Measurements from ENCODE around the gene TRPT1. TPM values are rescaled to one million over a fixed set of nuclear protein-coding genes. Genes with fewer than 3 reads are reported as not detected.

Gene TRPT1
- total and polyA plus RNA-seq, 9 of the 15 experiments (the other 6 are each of a cell fraction or from before 2014, with no cell fraction given), result 4.6 to 41.7 (median 23.1) TPM

DNA sequence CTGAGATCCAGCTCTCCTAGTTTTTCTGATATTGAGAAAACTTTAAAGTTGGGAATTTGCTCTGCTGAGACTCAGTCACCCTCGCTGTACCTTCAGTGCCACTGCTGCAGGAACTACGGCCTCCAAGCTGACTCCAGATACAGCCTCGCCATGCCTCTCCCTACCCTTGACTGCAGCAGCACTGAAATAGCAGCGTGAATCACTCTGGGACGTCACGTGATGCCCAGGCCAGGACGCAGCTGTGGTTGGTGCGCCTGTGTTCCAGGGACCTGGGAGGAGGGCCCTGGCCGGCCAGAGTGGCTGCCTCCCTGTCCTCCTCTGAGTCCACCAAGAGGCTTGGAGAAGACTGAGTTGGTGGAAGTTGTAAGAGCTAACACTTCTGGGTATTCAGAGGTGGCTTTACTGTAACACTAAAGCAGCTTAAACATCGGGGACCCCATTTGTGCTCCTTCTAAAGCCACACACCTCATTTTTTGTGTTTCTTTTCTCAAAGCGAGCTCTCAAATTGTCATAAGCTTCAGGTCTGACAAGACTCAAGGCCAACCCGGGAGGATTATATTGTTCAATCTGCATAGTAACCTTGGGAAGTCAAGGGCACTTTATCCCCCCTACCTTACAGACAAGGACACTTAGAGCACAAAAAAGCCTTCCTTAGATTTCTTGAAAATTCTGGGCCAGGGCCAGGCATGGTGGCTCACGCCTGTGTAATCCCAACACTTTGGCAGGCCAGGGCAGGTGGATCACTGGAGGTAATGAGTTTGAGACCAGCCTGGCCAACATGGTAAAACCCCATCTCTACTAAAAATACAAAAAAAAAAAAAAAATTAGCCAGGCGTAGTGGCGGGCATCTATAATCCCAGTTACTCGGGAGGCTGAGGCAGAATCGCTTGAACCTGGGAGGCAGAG is 44.2 kb downstream of the TRPT1 start (continued):
- TF ChIP-seq RERE (CRISPR knock-in tag; IDR thresholded peaks at IDR 0.05; ENCODE audit: borderline replicate concordance), result no peak
- no peak for TF ChIP-seq RFX1 (IDR thresholded peaks at IDR 0.05)
- no peak for TF ChIP-seq RBM17 (IDR thresholded peaks at IDR 0.05; ENCODE audit: borderline replicate concordance, low read depth, low read length)
- TF ChIP-seq TAF1 (IDR thresholded peaks at IDR 0.05; ENCODE audit: control insufficient read depth, extremely low read depth, insufficient read depth, low read length, severe bottlenecking), result peak; percentile 60
- no peak for TF ChIP-seq ZNF134 (CRISPR knock-in tag; conservative IDR thresholded peaks at IDR 0.05)
- TF ChIP-seq ZNF347 (CRISPR knock-in tag; IDR thresholded peaks at IDR 0.05; ENCODE audit: low read depth), result no peak
- TF ChIP-seq CHD1 (IDR thresholded peaks at IDR 0.05; ENCODE audit: low read length), result no peak
- TF ChIP-seq ZNF143 (CRISPR knock-in tag; IDR thresholded peaks at IDR 0.05), result no peak
- TF ChIP-seq PCBP1 (IDR thresholded peaks at IDR 0.05; ENCODE audit: low read depth, low read length, poor library complexity, severe bottlenecking), result no peak
- TF ChIP-seq, protein P1, sequence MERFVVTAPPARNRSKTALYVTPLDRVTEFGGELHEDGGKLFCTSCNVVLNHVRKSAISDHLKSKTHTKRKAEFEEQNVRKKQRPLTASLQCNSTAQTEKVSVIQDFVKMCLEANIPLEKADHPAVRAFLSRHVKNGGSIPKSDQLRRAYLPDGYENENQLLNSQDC (CRISPR knock-in tag; IDR thresholded peaks at IDR 0.05), result no peak
- no peak for TF ChIP-seq PCBP2 (IDR thresholded peaks at IDR 0.05; ENCODE audit: low read depth, low read length, poor library complexity, severe bottlenecking)
- no peak for TF ChIP-seq ZNF655 (CRISPR knock-in tag; IDR thresholded peaks at IDR 0.05)
- TF ChIP-seq ZNF551 (CRISPR knock-in tag; IDR thresholded peaks at IDR 0.05), result no peak
- TF ChIP-seq ILK (tag; IDR thresholded peaks at IDR 0.05; ENCODE audit: borderline replicate concordance, low read depth), result no peak
- peak; percentile 97 for TF ChIP-seq BHLHE40 (IDR thresholded peaks at IDR 0.05; ENCODE audit: low read length)
- TF ChIP-seq ZNF174 (CRISPR knock-in tag; IDR thresholded peaks at IDR 0.05), result no peak
- TF ChIP-seq PHB (CRISPR knock-in tag; IDR thresholded peaks at IDR 0.05), result no peak
- TF ChIP-seq SMAD2 (IDR thresholded peaks at IDR 0.05; ENCODE audit: low read depth, low read length), result no peak
- TF ChIP-seq FOXJ3 (CRISPR knock-in tag; IDR thresholded peaks at IDR 0.05), result no peak
- TF ChIP-seq ZNF140 (CRISPR knock-in tag; IDR thresholded peaks at IDR 0.05), result no peak
